GM19193 (cell line): Measurements from ENCODE around the gene CDCA4.

Experiments
- POLR2A ChIP-seq: IDR thresholded peaks from 4 replicates; pipeline ENCODE4 v1.6.1; 2011; ENCODE audit not compliant: insufficient read depth, insufficient read length; ENCODE audit errors: extremely low read depth

The CDCA4 gene

DNA sequence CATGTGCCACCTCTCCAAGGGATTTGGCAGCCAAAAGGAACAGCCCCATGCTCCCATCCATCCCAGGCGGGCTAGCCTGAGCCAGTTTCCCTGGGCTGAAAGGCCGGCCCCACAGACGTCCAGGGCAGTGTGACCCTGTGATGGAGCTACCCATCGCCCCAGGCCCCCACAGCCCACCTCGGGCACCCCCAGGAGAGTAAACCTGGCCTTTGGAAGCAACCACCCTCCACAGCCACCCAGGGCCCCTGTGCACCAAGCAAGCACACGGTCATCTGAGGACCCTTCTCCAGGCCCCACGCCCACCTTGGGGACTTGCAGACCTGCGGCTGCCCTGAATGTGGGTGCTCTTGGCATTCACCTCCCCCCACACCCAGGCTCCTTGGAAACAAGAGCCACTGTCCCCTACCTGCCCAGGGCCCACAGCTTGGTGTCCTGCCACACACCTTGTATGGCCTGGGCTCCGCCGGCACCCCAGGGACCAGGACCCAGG, 51.1 kb downstream of the CDCA4 start:
- no peak for TF ChIP-seq POLR2A

DNA sequence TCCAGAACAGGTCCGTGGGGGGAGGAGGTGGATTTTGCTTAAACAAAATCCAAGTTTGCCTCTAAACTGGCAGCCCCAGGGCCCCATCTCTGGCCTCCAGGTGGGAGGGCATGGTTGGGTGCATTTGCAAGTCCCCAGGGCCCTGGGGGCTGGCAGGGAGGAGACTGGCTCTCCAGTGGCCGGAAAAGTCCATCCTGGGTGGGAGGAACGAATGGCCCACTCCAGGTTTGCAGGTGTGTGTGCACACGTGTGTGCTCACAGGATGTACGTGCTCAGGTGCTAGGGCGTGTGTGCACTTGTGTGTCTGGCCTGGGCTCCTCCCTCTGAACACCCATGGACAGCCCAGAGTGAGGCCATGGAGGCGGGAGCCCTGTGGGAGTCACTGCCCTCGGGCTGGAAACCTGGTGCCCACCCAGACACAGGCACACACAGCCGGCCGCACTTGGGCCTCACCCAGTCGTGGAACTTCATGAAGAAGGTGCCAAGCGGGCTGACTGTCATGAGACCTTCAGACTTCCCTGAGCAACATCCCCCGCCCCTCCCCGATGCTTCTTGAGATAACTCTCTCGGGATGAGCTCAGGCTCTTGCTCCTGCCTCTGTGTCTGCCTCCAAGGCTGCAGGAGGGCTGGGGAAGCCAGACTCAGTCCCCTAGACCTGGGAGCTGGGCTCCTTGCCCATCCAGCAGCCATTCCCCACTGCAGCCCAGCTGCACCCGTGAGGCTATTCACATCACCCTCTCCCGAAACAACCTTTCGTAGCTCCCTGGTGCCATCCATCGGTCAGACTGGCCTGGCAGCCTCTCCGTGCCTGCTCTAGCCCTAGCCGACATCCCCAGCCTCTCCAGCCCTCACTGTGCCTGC, 52.1 kb downstream of the CDCA4 start:
- TF ChIP-seq POLR2A = no peak

DNA sequence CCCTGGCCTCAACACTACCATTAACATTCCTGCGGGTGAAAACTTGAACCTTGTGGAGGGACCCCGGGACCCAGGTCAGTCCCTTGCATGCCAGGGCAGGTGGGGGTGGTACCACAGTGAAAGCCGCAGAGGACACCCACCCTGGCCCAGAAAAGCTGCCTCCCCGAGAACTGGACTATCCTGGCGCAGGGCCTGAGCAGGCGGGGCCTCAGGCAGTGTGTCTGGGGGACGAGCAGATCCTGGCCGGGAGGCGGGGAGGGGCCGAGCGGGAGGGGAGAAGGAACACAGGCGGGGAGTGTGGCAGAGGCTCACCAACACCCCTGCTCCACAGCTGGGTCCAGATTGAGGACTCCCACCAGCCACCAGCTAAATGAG, 52.7 kb downstream of the CDCA4 start:
- TF ChIP-seq POLR2A = no peak

DNA sequence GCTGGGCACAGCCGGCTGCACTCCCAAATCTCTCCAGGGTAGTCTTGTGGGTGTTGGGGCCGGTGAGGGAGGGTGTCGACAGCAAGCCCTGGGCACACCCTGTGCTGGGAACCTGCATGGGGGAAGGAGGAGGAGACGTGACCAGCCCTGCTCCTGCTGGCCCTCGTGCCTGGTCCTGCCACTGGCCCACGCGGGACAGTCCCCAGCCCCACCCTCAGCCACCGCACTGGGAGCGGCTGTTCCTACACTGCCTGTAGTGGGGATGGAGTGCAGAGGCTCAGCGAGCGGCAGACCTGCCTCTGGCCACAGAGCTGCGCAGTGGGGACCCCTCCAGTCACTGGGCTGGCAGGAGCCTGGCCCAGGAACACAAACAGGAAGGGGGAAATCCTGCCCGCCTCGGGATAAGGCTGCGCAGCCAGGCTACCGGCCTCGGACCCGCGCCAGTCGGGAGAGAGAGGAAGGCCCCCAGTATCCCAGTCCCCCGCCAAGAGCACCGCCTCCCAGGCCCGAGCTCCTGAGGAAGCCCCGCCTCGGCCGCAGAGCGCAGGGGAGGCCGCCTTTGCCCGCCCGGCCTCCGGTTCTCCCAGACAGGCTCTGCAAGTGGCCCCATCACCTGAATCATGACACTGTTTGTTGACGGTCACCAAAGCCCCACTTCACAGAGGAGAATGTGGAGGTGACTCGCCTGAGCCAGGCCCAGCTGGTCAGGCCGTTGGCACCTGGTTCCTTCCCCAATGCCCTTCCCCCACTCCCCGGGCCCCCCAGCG, 53.3 kb downstream of the CDCA4 start:
- TF ChIP-seq POLR2A = no peak

DNA sequence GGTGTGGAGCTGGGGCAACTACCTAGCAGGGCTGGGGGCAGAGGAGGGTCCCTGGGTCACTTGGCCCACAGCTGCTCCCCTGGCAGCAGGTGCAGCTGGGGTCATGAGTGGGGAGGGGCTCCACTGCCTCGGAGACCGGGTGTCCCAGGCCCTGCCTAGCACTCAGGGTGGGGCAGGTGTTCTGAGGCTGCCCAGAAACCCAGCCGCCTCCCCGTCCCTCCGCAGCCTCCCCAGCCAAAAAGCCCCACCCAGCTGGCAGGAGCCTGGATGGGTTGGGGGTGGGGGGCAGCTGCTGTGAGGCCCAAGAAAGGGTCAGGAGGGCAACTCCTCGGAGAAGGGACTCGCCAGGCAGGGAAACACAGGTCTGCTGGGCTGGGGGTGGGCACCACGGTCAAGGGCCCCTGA, 53.9 kb downstream of the CDCA4 start:
- TF ChIP-seq POLR2A = no peak

DNA sequence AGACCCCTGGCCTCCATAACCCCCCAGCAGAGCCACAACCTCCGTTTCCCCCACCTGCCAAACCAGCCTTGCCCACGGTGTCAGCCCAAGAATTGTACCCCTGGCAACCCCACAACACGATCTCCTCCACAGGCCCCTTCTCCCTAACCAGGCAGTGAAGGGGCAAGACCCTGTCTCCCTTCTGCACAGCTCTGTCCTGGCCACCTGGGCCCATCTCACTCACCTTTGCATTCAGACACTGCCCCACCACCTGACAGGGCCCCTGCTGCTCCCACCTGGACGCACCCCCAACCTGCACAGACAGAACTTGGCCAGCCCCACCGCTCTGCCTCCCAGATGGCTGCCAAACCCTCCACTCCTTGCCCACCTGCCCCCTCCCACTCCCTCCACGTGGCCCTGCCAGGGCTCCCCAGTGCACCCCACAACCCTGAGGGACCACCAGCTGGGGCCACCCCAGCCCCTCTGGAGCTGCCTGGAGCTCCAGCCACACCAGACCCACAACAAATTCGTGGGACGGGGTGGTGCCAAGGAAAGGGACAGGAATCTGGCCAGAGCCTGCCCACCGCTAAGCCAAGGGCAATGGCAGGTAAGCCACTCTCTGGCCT, 54.5 kb downstream of the CDCA4 start:
- no peak for TF ChIP-seq POLR2A

DNA sequence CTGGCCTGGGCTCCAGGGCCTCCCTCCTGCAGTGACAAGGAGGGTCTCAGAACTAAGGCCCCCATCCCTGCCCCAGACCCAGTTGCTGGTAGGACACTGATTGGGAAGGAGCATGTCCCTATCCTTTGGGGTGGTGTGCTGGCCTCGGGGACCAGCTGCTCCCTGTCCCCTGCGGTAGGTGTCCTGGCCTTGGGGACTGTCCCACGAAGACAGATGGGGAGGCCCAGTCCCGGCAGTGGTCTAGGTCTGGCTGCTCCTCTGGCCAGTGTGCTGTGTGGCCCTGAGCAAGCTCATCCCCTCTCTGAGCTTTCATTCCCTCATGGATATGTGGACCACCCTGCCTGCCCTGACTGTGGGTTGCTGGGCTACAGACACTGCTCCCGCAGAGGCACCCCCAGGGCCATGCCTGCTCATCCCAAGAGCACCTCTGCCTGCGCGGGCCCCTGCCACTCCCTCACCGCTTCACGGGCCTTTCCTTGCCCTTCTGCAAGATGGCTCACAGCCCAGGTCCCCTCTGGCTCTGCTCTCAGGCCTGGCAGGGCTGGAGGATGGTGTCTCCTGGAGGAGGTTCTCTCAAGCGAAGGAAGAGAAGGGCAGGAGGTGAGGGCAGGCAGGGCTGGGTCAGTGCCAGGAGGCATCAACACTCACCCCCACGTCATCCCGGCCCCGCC, 55.2 kb downstream of the CDCA4 start:
- TF ChIP-seq POLR2A = no peak

DNA sequence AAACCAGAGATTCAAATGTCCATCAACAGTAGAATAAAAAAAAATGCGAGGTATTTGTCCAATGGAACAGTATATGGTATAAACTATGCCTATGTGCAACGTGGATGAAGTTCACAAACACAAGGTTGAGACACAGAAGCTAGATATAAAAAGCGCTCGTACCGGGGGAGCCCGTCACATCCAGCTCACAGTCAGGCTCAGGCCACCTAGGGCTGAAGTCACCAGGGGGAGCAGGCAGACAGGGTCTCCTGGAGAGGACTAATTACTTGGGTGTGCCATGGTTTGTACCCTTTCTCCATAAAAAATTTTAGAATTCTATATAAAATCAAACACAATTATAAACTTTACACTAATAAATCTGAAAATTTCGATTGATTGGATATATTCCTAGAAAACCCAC, 56.3 kb downstream of the CDCA4 start:
- no peak for TF ChIP-seq POLR2A
